Smooth muscle cell (in vitro differentiated cells): ENCODE measurements around the gene AZIN2. TPM values are rescaled to one million over a fixed set of nuclear protein-coding genes. Genes with fewer than 3 reads are reported as not detected.

ENCODE experiments used
- DNase-seq: peaks from one replicate; lab custom pipeline; 2025; ENCODE audit not compliant: unreplicated experiment; lab: John Stamatoyannopoulos, UW
- H2AFZ ChIP-seq: fragments of 200-600 bp; sonication (generic); 2 replicates; pipeline ENCODE4 v1.6.0; 2016; ENCODE audit warnings: antibody characterized with exemption, low read depth, mild to moderate bottlenecking
- H3F3A ChIP-seq: fragments of 200-600 bp; sonication (generic); 2 replicates; pipeline ENCODE4 v1.6.0; 2017; ENCODE audit warnings: antibody characterized with exemption, low read depth
- H3K27ac ChIP-seq: fragments of 200-600 bp; sonication (generic); 2 replicates; pipeline ENCODE4 v1.5.1; 2016; ENCODE audit warnings: low read depth, mild to moderate bottlenecking
- H3K27me3 ChIP-seq: fragments of 200-600 bp; sonication (generic); 2 replicates; pipeline ENCODE4 v1.6.1; 2016; ENCODE audit warnings: low read depth, mild to moderate bottlenecking
- H3K36me3 ChIP-seq: fragments of 200-600 bp; sonication (generic); 2 replicates; pipeline ENCODE4 v1.5.1; 2016; ENCODE audit warnings: low read depth
- H3K4me1 ChIP-seq: fragments of 200-600 bp; sonication (generic); 2 replicates; pipeline ENCODE4 v1.5.1; 2016; ENCODE audit warnings: low read depth
- H3K4me2 ChIP-seq: fragments of 200-600 bp; sonication (generic); 2 replicates; pipeline ENCODE4 v1.6.0; 2016; ENCODE audit warnings: mild to moderate bottlenecking
- H3K4me3 ChIP-seq: fragments of 200-600 bp; sonication (generic); 2 replicates; pipeline ENCODE4 v1.5.1; 2016; ENCODE audit warnings: mild to moderate bottlenecking
- H3K79me2 ChIP-seq: fragments of 200-600 bp; sonication (generic); 2 replicates; pipeline ENCODE4 v1.6.0; 2016; ENCODE audit warnings: low read depth, mild to moderate bottlenecking
- H3K9ac ChIP-seq: fragments of 200-600 bp; sonication (generic); 2 replicates; pipeline ENCODE4 v1.6.0; 2016; ENCODE audit warnings: low read depth
- H3K9me3 ChIP-seq: fragments of 200-600 bp; sonication (generic); replicated peaks from 2 replicates; pipeline ENCODE4 v1.5.1; 2016; ENCODE audit warnings: low read depth
- H4K20me1 ChIP-seq: fragments of 200-600 bp; sonication (generic); 2 replicates; pipeline ENCODE4 v1.6.0; 2016; ENCODE audit warnings: low read depth
- CTCF ChIP-seq: fragments of 200-600 bp; sonication (generic); IDR thresholded peaks from 2 replicates; pipeline ENCODE4 v1.5.1; 2017; ENCODE audit warnings: borderline replicate concordance, mild to moderate bottlenecking, antibody characterized with exemption; ENCODE audit not compliant: insufficient read depth, poor library complexity, severe bottlenecking
- whole genome bisulfite sequencing: methylation state at CpG from one replicate; pipeline ENCODE4 v1.1.7; 2016; ENCODE audit warnings: low lambda C conversion rate; 5-methylcytosine and 5-hydroxymethylcytosine counted together
- polyA plus RNA-seq: library from polyadenylated mRNA; unstranded; fragments of >200 nt; fragmentation: Nextera tagmentation; extraction: Ambion mirVana; gene quantifications from 2 replicates; pipeline ENCODE4 v1.2.1, GENCODE V29; 2016
- total RNA-seq: library from RNA; depleted of rRNA; stranded (reverse); fragments of >200 nt; gene quantifications from 2 replicates; pipeline ENCODE4 v1.2.3, GENCODE V29; 2014

Gene AZIN2
- total and polyA plus RNA-seq, 2 experiments from 2014 or later: 7.9 to 33.5 TPM

GRCh38 chr1:33082575-33083108 lies 1.7 kb downstream of the AZIN2 start:
- H3K27me3 ChIP-seq: no peaks in the 10 kb centered on the region
- H2AFZ ChIP-seq: no peak overlapping the region
- H3K4me2 ChIP-seq: peak overlapping the region; percentile 97
- TF ChIP-seq CTCF: no peak
- WGBS: 73% methylated on average over 6 of the region's 6 CpGs
- H3K27ac ChIP-seq: no peak overlapping the region
- peaks cover 33% of the 10 kb centered on the region for H4K20me1 ChIP-seq
- no peak overlapping the region for H3K4me3 ChIP-seq
- no peaks in the 10 kb centered on the region for H3K9me3 ChIP-seq
- no peaks in the 10 kb centered on the region for H3K79me2 ChIP-seq
- peaks cover 12% of the 10 kb centered on the region for H3K4me1 ChIP-seq
- no peak overlapping the region for H3K9ac ChIP-seq
- H3K36me3 ChIP-seq: no peaks in the 10 kb centered on the region
- peaks cover 4% of the 10 kb centered on the region for H3F3A ChIP-seq
- DNase-seq: no peak

DNA sequence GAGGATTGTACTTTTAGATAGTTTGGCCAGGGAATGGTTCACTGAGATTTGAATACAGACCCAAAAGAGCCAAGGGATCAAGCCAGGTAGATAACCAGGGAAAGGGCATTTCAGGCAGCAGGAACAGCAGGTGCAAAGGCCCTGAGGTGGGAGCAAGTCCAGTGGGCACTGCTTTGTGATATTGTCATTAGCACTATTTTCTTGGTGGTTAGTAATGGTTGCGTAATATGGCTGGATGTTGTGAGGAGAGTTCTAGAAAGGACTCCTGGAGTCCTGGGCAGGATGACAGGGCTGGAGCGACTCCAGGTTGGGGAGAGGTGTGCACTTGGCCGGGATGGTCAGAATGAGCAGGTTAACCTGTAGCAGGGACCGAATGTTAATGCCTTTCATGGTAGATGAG lies 4.4 kb downstream of the AZIN2 start:
- Histone ChIP-seq H4K20me1 (peaks cover 33% of the 10 kb centered on the region), H3K27me3 (no peaks in the 10 kb centered on the region), H2AFZ (no peak overlapping the region), H3K36me3 (no peaks in the 10 kb centered on the region), H3K9me3 (no peaks in the 10 kb centered on the region), H3K4me3 (no peak overlapping the region), H3K4me2 (no peak overlapping the region), H3F3A (peaks cover 10% of the 10 kb centered on the region), H3K27ac (no peak overlapping the region), H3K4me1 (peaks cover 10% of the 10 kb centered on the region), H3K9ac (no peak overlapping the region), H3K79me2 (no peaks in the 10 kb centered on the region)
- DNase-seq: no peak
- no peak for TF ChIP-seq CTCF
- WGBS: 99% methylated on average over 4 of the region's 4 CpGs

DNA sequence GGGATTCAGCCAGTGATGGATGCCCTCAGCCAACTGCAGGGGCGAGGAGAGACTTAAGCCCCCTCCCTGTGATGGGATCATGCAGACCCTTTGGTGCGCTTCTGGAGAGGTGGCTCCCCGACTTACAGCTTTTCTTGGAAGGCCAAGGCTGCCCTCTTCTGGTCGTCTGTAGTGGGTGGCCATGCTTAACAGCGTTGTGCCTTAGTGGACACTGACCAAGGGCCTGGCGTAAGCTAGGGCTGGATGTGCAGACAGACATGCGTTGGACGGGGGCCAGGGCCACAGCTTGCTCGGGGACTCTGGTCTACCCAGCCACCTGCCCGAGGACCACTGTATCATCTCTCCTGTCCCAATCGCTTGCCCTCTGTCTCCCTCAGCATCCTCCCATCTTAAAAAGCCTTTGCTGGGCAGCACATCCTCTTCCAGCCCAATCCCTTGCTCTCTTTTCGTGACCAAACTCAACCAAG lies 5.5 kb downstream of the AZIN2 start:
- peaks cover 10% of the 10 kb centered on the region for H3F3A ChIP-seq
- H2AFZ ChIP-seq: no peak overlapping the region
- WGBS: 38% methylated on average over 12 of the region's 12 CpGs
- no peak overlapping the region for H3K4me3 ChIP-seq
- no peak overlapping the region for H3K4me2 ChIP-seq
- H3K4me1 ChIP-seq: peaks cover 7% of the 10 kb centered on the region
- H4K20me1 ChIP-seq: peaks cover 33% of the 10 kb centered on the region
- DNase-seq: peak; percentile 9
- no peak overlapping the region for H3K27ac ChIP-seq
- H3K27me3 ChIP-seq: no peaks in the 10 kb centered on the region
- H3K36me3 ChIP-seq: no peaks in the 10 kb centered on the region
- no peaks in the 10 kb centered on the region for H3K9me3 ChIP-seq
- no peaks in the 10 kb centered on the region for H3K79me2 ChIP-seq
- peak; percentile 60 for TF ChIP-seq CTCF
- H3K9ac ChIP-seq: no peak overlapping the region

DNA sequence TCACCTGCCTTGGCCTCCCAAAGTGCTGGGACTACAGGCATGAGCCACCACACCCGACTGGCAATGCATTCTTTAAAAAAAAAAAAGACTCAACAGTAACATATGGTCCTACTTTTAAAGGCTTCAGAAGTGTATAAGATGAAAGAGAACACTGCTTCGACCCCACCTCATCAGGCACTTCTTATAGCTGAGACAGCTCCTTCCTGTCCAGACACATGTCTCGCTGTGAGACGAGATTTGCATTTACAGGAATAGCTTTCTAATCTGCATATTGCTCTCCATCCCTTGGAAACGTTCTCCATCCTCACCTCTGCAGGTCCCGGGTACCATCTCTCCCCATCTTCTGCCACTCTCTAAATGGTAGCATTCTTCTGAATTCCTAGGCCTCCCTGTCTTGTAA lies 6.7 kb downstream of the AZIN2 start:
- H3K27ac ChIP-seq: peak overlapping the region; percentile 52
- H3K9me3 ChIP-seq: no peaks in the 10 kb centered on the region
- H3K9ac ChIP-seq: no peak overlapping the region
- no peak for DNase-seq
- no peak for TF ChIP-seq CTCF
- WGBS: 60% methylated on average over 6 of the region's 6 CpGs
- H3K4me2 ChIP-seq: no peak overlapping the region
- H3K27me3 ChIP-seq: no peaks in the 10 kb centered on the region
- H3K36me3 ChIP-seq: no peaks in the 10 kb centered on the region
- no peak overlapping the region for H2AFZ ChIP-seq
- H3F3A ChIP-seq: peaks cover 8% of the 10 kb centered on the region
- H3K4me1 ChIP-seq: no peaks in the 10 kb centered on the region
- H4K20me1 ChIP-seq: peaks cover 27% of the 10 kb centered on the region
- H3K4me3 ChIP-seq: no peak overlapping the region
- no peaks in the 10 kb centered on the region for H3K79me2 ChIP-seq
